HCT116 (cell line): ENCODE results near the gene CYGB. TPM values are rescaled to one million over a fixed set of nuclear protein-coding genes. Genes with fewer than 3 reads are reported as not detected.
A peak's percentile ranks its signal among the peaks of the same experiment; 100 is the strongest.

Experiments used
- ATAC-seq: fragments of 200-7000 bp; cut with Tn5 transposase; 2 replicates; pipeline ENCODE4 v1.9.1; 2020; ENCODE audit warnings: mild to moderate bottlenecking, moderate library complexity
- BruUV-seq: library from RNA; stranded (reverse); fragments of 400-500 nt; replicated peaks from 2 replicates; lab custom pipeline; 2021; lab: Mats Ljungman, UMichigan
- CTCF ChIA-PET: fragments of 300-600 bp; sonication (Branson Sonifier 250); formaldehyde crosslinking; loops from one replicate; lab custom pipeline; 2021; ENCODE audit warnings: antibody characterized with exemption; lab: Charles Lee
- POLR2A ChIA-PET: fragments of 300-600, 350-600 bp; sonication (Branson Sonifier 250); formaldehyde crosslinking; loops from one replicate; lab custom pipeline; 2021; ENCODE audit warnings: antibody characterized with exemption; lab: Charles Lee
- RAD21 ChIA-PET, 2 experiments: fragments of 300-600 bp; sonication (Branson Sonifier 250); formaldehyde crosslinking; loops; one replicate each; lab custom pipeline; 2023; ENCODE audit warnings: low total read pairs in 2 of 2; ENCODE audit not compliant: uncharacterized antibody in 2 of 2, unreplicated experiment in 2 of 2, low non-redundant PET in 1 of 2; lab: Charles Lee
- DNase-seq: peaks from one replicate; pipeline ENCODE4 v3.0.0-alpha.2; 2010; ENCODE audit warnings: low read depth, low spot score
- H2AFZ ChIP-seq: fragments of 200-600 bp; shearing (Covaris generic), sonication (generic); 2 replicates; pipeline ENCODE4 v1.6.1; 2017; ENCODE audit warnings: low read depth, mixed run types, mixed read lengths, antibody characterized with exemption, low read length; ENCODE audit not compliant: poor library complexity, severe bottlenecking
- H3K27ac ChIP-seq: 2 replicates; pipeline ENCODE4 v1.5.1; 2012; ENCODE audit warnings: low read depth, low read length
- H3K27me3 ChIP-seq: fragments of 200-600 bp; sonication (generic); 2 replicates; pipeline ENCODE4 v1.6.1; 2016; ENCODE audit warnings: mixed run types, low read length, mixed read lengths; ENCODE audit not compliant: insufficient read depth
- H3K36me3 ChIP-seq, 2 experiments: fragments of 200-500 bp in 1 of 2; fragments of 200-600 bp in 1 of 2; sonication (Bioruptor generic) in 1 of 2; sonication (generic) in 1 of 2; 2 replicates each; pipeline versions ENCODE4 v1.5.1 to v1.6.1; 2014 to 2016; ENCODE audit warnings: low read length in 2 of 2, inconsistent platforms in 1 of 2, mixed read lengths in 1 of 2, mixed run types in 1 of 2; ENCODE audit not compliant: insufficient read depth in 2 of 2, control insufficient read depth in 1 of 2
- H3K4me1 ChIP-seq, 2 experiments: fragments of 200-600 bp in 1 of 2; sonication (generic) in 1 of 2; 2 replicates each; pipeline versions ENCODE4 v1.5.1 to v1.6.1; 2012 to 2017; ENCODE audit warnings: low read length in 2 of 2, inconsistent platforms in 1 of 2, mild to moderate bottlenecking in 1 of 2, mixed read lengths in 1 of 2, mixed run types in 1 of 2, moderate library complexity in 1 of 2; ENCODE audit not compliant: insufficient read depth in 2 of 2, control insufficient read depth in 1 of 2
- H3K4me2 ChIP-seq: fragments of 200-600 bp; sonication (generic); 2 replicates; pipeline ENCODE4 v1.6.1; 2017; ENCODE audit warnings: mixed run types, low read length, mixed read lengths
- H3K4me3 ChIP-seq, 2 experiments: fragments of 200-600 bp in 1 of 2; sonication (generic) in 1 of 2; replicated peaks in 1 of 2; 2 replicates each; pipeline ENCODE4 v1.5.1; 2011 to 2016; ENCODE audit warnings: low read length in 2 of 2, control low read depth in 1 of 2, low read depth in 1 of 2, mild to moderate bottlenecking in 1 of 2, mixed read lengths in 1 of 2, mixed run types in 1 of 2
- H3K79me2 ChIP-seq: fragments of 200-600 bp; sonication (generic); 2 replicates; pipeline ENCODE4 v1.6.1; 2017; ENCODE audit warnings: mild to moderate bottlenecking, mixed run types, low read length, moderate library complexity, mixed read lengths; ENCODE audit not compliant: insufficient read depth
- H3K9ac ChIP-seq: fragments of 200-600 bp; sonication (generic); 2 replicates; pipeline ENCODE4 v1.6.1; 2016; ENCODE audit warnings: low read length, mixed read lengths
- H3K9me2 ChIP-seq: fragments of 200-600 bp; sonication (generic), shearing (Covaris generic); 2 replicates; pipeline ENCODE4 v1.6.1; 2017; ENCODE audit warnings: mixed run types, mild to moderate bottlenecking, moderate library complexity; ENCODE audit not compliant: insufficient read depth
- H3K9me3 ChIP-seq, 2 experiments: fragments of 200-500 bp in 1 of 2; fragments of 200-600 bp in 1 of 2; sonication (Bioruptor generic) in 1 of 2; sonication (generic) in 1 of 2; 2 replicates each; pipeline ENCODE4 v1.6.1; 2014 to 2017; ENCODE audit warnings: low read length in 2 of 2, mixed read lengths in 2 of 2, inconsistent platforms in 1 of 2, low read depth in 1 of 2, mild to moderate bottlenecking in 1 of 2, mixed run types in 1 of 2, moderate library complexity in 1 of 2; ENCODE audit not compliant: control insufficient read depth in 1 of 2, insufficient read depth in 1 of 2
- H4K20me1 ChIP-seq: fragments of 200-600 bp; sonication (generic), shearing (Covaris generic); 2 replicates; pipeline ENCODE4 v1.6.1; 2017; ENCODE audit warnings: mixed run types, mild to moderate bottlenecking, moderate library complexity; ENCODE audit not compliant: insufficient read depth
- ATF3 ChIP-seq: IDR thresholded peaks from 2 replicates; pipeline ENCODE4 v1.6.1; 2012
- CEBPB ChIP-seq: IDR thresholded peaks from 2 replicates; pipeline ENCODE4 v1.6.1; 2012; ENCODE audit warnings: low read depth
- EGR1 ChIP-seq: IDR thresholded peaks from 2 replicates; pipeline ENCODE4 v1.6.1; 2012; ENCODE audit warnings: low read depth
- EZH2phosphoT487 ChIP-seq: fragments of 200-600 bp; IDR thresholded peaks from 2 replicates; pipeline ENCODE4 v1.6.1; 2018; ENCODE audit warnings: antibody characterized with exemption, borderline replicate concordance
- JUND ChIP-seq: IDR thresholded peaks from 2 replicates; pipeline ENCODE4 v1.6.1; 2012
- SIN3A ChIP-seq: IDR thresholded peaks from 2 replicates; pipeline ENCODE4 v1.6.1; 2012; ENCODE audit warnings: low read depth
- SP1 ChIP-seq: IDR thresholded peaks from 2 replicates; pipeline ENCODE4 v1.6.1; 2012; ENCODE audit warnings: low read depth
- SRF ChIP-seq: IDR thresholded peaks from 2 replicates; pipeline ENCODE4 v1.6.1; 2012; ENCODE audit warnings: low read depth
- YY1 ChIP-seq: IDR thresholded peaks from 2 replicates; pipeline ENCODE4 v1.6.1; 2011; ENCODE audit warnings: low read length, low read depth, moderate library complexity, mild to moderate bottlenecking; ENCODE audit not compliant: insufficient replicate concordance; ENCODE audit errors: extremely low read depth
- ZFX ChIP-seq: fragments of 450-650 bp; IDR thresholded peaks from 2 replicates; pipeline ENCODE4 v1.6.1; 2017
- ZNF274 ChIP-seq: fragments of 200-500 bp; sonication (Bioruptor generic); IDR thresholded peaks from 2 replicates; pipeline ENCODE4 v1.6.1; 2014; ENCODE audit warnings: mild to moderate bottlenecking, low read depth, low read length, inconsistent platforms
- intact Hi-C: fragments of 100-400 bp; cut with micrococcal nuclease; formaldehyde crosslinking; loops from 2 replicates; pipeline ENCODE4 v1.10.0; 2022
- total RNA-seq: library from RNA; stranded (reverse); gene quantifications from one replicate; pipeline ENCODE4 v1.2.1, GENCODE V29; 2021; ENCODE audit not compliant: unreplicated experiment

The CYGB gene
- total RNA-seq, 1 experiment from 2014 or later, result 0.66 TPM

DNA sequence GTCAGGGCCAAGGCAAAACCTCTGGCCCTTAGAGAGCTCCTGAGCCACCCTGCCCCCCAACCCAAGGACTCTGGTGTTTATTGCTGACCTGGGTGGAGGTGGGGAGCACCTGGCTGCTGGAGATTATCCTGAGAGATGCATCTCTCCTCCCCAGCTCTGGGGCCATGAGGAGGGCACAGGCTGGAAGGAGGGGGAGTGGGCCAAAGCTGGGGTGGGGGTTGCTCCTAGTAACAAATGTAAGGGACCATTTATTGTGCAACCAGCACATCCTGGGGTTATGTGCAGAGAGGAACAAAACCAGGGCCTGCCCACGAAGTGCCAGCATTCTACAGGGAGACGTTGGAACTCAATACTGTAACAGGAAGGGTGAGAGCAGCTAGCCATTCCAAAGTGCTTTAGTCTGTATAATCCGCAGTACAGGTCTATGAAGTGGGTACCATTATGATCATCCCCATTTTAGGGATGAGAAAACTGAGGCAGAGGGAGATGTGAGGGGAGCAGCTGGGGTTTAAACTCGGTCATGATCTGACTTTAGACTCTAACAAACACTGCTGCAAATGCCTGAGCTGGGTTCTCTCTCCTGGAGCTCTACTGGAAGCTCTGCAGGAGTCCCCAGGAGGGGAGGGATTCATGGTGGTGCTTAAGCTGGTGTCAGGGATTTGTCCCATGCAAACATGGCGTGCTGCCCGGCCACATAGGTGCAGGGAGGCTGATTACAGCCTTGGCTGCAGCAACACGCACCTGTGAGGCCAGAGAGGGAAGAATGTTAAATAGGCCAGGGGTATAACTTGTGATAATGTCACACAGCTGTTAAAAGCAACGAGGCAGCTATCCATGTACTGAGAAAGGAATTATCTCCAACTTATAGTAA lies 34.9 kb downstream of the CYGB start:
- H3K4me1 ChIP-seq, result peaks cover 32 to 49% of the 10 kb centered on the region in 2 experiments
- TF ChIP-seq ZFX (no peak), ZNF274 (no peak), EGR1 (no peak), CEBPB (no peak)
- ATAC-seq (no peak), DNase-seq (no peak)
- RAD21 ChIA-PET, result no interaction called here
- CTCF ChIA-PET, result interaction anchor here (0.9 to 9.5 kb wide), 5 partner anchors 20 to 118 kb away, joined by 3 to 100 read pairs (median 5); partner anchors contain the start of genes AANAT and SPHK1
- no peaks in the 10 kb centered on the region for H3K27me3 ChIP-seq
- H3K9me2 ChIP-seq, result no peaks in the 10 kb centered on the region
- no peak overlapping the region for H3K9ac ChIP-seq
- POLR2A ChIA-PET, result interaction anchor here (0.9 to 2.3 kb wide), 5 partner anchors 12 to 169 kb away, joined by 3 to 7 read pairs (median 3); partner anchors contain the start of genes AANAT and PRPSAP1
- H3K4me2 ChIP-seq, result peak overlapping the region; percentile 97
- no TSS peak for BruUV-seq
- H2AFZ ChIP-seq, result no peak overlapping the region
- no peaks in the 10 kb centered on the region; a peak in 1 of 4 replicates for H3K36me3 ChIP-seq
- H3K4me3 ChIP-seq, result no peak overlapping the region
- H3K9me3 ChIP-seq, result no peaks in the 10 kb centered on the region
- H3K79me2 ChIP-seq, result peaks cover 35% of the 10 kb centered on the region
- H4K20me1 ChIP-seq, result peaks cover 5% of the 10 kb centered on the region; the same call in 1 of the 2 replicates
- H3K27ac ChIP-seq, result peak overlapping the region; percentile 96; the same call in 1 of the 2 replicates
- intact Hi-C loops, result loop anchor here (5.0 kb wide), 1 partner anchor 200 kb away; no protein-coding TSS in a partner anchor

DNA sequence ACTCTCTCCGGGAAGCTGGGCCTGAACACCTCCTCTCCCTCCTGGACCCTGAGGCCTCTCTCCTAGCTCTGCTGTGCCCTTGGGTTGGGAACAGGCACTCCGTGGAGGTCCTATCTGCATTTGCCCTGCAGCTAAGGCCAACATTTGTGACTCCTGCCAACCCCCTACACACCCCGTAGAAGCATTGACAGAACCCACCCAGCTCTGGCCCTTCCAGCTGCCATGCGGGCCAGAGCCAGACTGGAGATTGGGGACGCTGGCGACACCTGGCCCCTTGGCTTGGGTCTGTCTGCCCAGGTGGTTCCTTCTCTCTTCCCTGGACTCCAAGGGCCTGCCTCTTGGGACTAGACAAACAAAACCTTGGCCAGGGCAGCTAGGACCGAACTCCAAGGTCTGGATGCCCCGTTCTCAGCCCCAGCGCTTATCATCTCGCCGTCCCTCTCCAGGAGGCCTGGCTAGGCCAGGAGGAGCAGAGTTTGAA lies 35.6 kb downstream of the CYGB start:
- intact Hi-C loops, result loop anchor here (1.0 to 5.0 kb wide), 2 partner anchors 36 to 200 kb away; no protein-coding TSS in a partner anchor
- TF ChIP-seq YY1 (no peak), ZFX (no peak), EZH2phosphoT487 (no peak), SIN3A (no peak), SRF (no peak), SP1 (no peak), ATF3 (no peak), JUND (no peak)
- TF ChIP-seq, all 23 proteins: peak for 0

More for the DNA sequence above, 35.6 kb downstream of the CYGB start:
- Histone ChIP-seq H4K20me1 (peaks cover 5% of the 10 kb centered on the region; the same call in 1 of the 2 replicates), H3K9me3 (no peaks in the 10 kb centered on the region), H3K4me1 (peaks cover 32 to 49% of the 10 kb centered on the region in 2 experiments), H3K27ac (peak overlapping the region; percentile 96), H3K4me2 (peak overlapping the region; percentile 97), H2AFZ (no peak overlapping the region), H3K9ac (peak overlapping the region; percentile 82), H3K9me2 (no peaks in the 10 kb centered on the region), H3K27me3 (no peaks in the 10 kb centered on the region), H3K79me2 (peaks cover 42% of the 10 kb centered on the region), H3K36me3 (no peaks in the 10 kb centered on the region; a peak in 1 of 4 replicates), H3K4me3 (peak overlapping the region; percentile 31 to 92; a peak in 3 of 4 replicates)
- ATAC-seq (no peak), DNase-seq (no peak)
- ChIA-PET CTCF (interaction anchor here (0.9 to 9.5 kb wide), 3 partner anchors 35 to 104 kb away, joined by 5 to 100 read pairs (median 7); partner anchors contain the start of gene AANAT), POLR2A (interaction anchor here (0.9 to 2.3 kb wide), 4 partner anchors 13 to 170 kb away, joined by 3 to 7 read pairs (median 4); partner anchors contain the start of genes AANAT and PRPSAP1), RAD21 (interaction anchor here in 1 of 2 experiments (0.9 kb wide), 1 partner anchor 43 kb away, joined by 5 read pairs; no protein-coding TSS in a partner anchor)
- BruUV-seq, result no TSS peak
